Stimulated activated CD4-positive, alpha-beta T cell treated with anti-CD3 and anti-CD28 coated beads, Interleukin-2, amount 100 ng/mL, for 24 hours (primary cell): ENCODE results near the gene CALML6.
A peak's percentile ranks its signal among the peaks of the same experiment; 100 is the strongest.

Experiments
- DNase-seq, 2 donors: peaks; one replicate each; pipeline ENCODE4 v3.0.0-alpha.2; 2020

The CALML6 gene

DNA sequence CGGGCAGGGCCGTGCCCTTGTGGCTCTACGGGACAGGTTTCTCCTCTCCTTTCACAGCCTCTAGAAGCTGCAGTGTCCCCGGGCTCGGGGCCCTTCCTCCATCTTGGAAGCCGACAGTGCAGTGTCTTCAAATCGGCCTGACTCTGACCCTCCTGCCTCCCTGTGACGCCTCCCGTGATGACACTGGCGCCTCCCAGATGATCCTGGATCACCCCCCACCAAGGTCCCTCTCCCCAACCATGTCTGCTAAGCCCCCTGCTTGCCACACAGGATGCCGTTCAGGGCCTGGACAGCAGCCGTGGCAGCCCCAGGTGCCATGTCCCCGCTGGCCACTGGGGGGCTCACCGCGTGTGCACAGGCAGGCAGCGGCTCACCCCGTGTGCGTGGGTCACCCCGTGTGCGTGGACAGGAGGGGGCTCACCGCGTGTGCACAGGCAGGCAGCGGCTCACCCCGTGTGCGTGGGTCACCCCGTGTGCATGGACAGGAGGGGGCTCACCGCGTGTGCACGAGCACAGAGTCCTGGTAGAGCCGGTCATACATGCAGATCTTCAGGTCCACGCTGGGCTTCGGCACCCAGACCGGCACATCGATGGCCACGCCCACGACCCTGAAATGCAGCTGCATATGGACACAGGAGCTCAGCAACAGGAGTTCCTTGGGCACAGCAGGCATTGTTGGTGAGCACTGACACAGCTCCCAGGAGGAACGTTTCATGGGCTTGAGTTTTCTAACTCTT is 28.9 kb downstream of the CALML6 start:
- peak; percentile 71 to 74 for DNase-seq

DNA sequence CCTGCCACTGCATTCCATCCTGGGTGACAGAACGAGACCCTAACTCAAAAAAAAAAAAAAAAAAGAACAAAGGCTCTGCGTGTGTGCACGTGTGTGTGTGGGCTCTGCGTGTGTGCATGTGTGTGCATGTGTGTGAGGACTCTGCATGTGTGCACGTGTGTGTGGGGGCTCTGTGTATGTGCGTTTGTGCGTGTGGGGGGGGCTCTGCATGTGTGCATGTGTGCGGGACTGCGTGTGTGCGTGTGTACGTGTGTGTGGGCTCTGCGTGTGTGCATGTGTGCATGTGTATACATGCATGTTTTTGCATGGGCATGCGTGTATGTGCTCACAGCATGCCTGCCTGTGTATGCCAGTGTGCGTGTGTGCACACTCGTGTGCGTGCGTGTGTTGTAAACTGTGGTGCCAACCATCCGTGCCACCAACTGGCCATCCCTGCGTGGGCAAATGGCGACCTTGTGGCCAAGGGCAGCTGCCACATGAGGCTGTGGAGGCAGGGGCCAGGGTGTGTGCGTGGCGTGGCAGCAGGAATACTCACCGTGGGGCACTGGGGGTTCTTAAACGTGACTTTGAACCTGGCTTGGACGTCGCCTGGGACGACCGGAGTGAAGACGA is 30.8 kb downstream of the CALML6 start:
- no peak for DNase-seq

DNA sequence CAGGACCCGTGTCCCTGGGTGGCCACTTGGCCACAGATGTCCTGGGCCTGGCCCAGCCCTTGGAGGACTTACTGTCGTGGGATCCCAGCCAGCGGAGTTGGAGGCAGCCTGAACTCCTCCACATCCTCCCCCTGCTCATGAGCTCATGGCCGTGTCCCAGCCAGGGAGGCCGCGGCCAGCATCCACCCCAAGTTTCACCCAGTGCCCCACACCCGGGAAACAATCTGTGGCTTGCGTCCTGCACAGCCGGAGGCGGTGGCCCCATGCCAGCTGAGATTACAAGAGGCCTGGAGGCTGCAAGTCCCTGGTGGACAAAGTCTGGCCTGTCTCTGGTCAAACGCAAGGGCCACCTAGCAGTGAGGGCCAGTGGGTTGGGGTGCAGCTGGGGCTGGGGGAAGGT is 31.5 kb downstream of the CALML6 start:
- DNase-seq: no peak

DNA sequence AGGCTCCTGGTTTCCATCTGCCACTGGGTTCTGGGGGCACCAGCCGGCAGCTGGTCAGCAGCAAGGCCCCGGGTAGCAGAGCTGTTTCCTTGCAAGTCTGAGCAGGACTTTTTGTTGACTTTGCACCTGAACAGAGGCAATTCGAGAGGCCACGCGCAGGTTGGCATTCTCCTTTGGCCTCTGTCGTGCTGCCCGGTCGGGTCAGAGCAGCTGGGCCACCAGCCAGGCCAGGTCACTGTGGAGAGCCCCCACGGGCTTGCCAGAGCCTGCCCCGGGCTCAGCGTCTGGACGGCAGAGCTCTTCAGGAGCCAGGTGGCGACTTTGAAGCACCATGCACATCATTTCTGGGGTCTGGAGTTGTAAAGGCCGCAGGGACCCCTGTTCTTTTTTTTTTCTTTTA is 32.4 kb downstream of the CALML6 start:
- DNase-seq: no peak

DNA sequence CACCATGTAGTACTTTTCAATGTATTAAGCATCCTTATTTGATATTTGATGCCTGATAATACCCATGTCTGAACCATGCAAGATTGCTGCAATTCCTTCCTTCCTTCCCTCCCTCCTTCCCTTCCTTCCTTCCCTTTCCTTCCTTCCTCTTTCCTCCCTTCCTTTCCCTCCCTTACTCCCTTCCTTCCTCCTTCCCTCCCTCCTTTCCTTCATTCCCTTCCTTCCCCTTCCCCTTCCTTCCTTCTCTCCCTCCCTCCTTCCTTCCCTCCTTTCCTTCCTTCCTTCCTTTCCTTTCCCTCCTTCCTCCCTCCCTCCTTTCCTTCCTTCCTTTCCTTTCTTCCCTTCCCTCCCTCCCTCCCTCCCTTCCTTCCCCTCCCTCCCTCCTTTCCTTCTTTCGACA is 33.7 kb downstream of the CALML6 start:
- no peak for DNase-seq

DNA sequence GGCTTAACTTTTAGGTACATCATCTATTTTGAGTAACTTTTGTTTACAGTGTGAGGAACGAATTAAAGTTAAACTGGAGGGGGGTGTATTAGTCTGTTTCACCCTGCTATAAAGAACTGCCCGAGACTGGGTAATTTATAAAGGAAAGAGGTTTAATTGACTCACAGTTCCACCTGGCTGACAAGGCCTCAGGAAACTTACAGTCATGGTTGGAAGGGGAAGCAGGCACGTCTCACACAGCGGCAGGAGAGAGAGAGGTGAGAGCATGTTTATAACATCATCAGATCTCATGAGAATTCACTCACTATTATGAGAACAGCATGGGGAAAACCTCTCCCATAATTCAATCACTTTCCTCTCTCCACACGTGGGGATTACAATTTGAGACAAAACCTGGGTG is 35.9 kb downstream of the CALML6 start:
- no peak for DNase-seq

DNA sequence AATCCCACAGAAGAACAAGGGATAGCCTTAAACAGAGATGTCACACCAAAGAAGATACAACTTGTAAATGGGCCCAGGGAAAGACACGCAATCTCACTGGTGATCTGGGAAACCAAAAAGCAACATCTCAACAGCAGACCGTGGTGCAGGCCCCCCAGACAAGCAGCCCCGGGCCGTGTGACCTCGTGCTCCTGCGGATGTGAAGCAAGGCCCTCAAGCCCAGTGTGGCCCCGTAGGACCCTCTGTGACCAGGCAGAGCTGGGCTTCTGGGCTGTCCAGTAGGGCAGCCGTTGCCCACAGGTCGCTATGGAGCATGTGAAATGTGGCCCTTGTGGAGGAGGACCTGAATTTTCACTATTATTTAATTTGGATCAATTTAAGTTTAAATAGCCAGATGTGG is 39.0 kb downstream of the CALML6 start:
- no peak for DNase-seq

DNA sequence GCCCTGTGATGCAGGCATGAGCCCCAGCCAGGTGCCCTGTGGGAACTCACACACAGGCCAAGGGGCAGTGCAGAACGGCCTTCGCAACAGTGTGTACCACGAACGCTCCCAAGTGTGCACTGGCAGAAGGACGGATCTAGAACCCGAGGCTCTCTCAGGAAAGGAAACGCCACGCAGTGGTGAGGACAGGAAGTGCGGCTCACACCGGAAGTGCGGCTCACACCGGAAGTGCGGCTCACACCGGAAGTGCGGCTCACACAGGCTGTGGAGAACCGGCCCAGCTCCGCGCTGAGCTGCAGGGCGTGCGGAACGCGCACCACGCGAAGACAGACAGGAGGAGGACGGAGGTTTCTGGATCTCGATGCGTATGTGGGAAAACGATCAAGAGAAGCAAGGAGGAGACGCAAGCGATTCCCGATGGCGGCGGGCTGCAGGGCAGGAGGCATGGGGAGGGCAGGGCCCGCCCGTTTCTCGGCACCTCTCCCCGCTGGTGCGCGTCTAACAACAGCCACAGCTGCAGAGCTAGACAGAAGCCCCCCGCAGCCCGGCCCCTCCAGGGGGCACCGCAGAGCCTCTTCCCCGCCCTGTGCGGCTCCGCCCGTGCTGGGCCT is 39.9 kb downstream of the CALML6 start:
- DNase-seq: peak; percentile 28 to 48

DNA sequence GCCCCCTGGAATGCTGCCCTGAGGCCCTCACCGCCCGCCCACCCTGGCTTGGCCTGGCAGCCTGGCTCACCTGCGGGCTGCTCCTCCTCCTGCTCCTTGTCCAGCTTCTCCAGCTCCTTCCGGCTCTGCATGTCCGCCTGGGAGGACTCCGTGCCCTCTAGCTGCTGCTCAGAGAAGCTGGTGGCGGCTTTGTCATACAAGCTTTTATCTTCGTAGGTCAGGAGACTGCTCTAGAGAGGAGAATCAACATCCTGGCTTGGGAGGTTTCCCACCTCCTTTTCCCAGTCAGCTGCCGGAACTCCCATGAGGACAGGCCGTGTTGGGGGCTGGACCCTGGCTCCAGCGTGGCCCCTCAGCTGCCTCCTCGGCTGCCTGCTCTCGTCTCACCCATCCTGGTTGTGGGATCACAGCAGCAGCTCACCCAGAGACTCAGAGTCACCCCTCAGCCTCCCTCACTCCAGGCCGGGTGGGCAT is 40.6 kb downstream of the CALML6 start:
- DNase-seq: no peak

DNA sequence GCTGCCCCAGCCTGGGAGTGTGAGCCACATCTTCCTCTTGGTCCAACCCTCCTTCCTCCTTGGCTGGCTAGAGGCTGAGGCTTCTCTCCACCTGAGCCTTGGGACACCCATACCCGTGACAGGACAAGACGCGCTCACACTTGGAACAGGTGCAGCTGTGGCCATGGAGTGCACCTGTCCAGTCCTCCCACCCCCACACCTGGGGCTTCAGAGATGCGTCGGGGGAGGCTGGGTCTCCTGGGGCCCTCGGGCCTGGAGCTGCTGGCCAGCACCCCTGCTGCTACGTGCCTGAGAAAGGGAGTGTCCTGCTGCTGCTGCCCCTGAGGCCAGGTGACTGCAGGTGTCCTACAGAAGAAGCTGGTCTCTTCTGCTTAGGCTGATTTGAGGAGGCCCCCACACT is 41.0 kb downstream of the CALML6 start:
- no peak for DNase-seq

DNA sequence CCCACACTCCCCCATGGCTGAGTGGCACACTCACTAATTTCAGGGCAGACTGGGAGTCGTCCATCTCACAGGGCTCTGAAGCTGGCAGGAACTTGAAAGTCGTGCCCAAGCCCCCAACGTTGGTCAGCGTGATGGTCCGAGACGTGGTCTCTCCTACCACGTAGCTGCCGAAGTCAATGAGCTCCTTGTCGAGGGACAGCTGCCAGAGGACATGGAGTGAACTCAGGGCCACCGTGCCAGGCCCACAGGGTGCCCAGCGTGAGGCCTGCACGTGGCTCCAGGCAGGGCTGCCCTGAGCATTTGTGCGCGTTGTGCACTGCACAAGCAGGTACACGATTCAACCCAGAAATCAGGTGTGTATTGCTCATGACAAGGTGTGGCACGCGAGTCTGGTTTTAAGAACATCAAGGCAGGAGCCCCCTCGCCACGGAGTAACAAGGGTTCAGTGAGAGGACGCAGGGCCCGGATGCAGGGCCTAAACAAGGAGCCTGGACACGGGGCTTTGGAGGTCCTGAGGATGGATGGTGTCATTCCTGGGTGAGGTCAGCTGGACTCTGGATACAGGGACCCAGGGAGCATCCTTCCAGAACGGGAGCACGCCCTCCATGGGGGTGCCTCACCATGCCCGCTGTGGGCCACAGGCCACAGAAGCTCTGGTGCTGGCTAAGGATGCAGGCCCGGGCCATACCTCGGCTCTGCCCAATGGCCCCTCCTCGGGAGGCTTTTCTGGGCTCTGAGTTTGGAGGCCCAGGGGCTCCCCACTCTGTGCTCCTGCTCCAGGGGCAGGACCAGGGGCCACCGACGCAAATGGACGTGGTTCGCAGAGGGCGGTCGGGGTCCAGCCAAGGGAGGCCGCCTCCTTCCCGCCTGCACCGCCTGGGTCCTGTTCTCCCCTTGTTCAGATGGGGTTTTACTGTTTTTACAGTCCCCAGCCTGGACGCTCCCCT is 41.8 kb downstream of the CALML6 start:
- no peak for DNase-seq

DNA sequence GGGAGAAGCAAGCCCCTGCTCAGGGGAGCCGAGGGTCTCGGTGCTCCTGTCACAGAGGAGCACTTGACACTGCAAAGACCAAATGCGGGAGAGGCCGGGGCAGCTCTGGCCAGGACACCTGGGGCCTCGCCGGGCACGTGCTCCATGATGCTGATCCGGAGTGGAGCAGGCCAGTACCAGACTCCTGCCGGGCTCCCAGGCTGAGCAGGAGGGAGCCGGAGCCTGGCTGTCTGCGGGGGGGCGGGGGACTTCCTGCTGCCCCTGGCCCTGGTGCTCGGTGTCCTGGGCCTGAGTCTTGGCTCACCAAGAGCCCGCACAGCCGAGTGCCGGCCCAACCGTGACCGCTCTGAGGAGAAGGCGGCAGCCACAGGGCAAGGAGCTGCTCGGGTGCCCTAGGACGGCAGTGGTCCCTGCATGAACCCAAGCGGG is 42.5 kb downstream of the CALML6 start:
- DNase-seq: no peak

DNA sequence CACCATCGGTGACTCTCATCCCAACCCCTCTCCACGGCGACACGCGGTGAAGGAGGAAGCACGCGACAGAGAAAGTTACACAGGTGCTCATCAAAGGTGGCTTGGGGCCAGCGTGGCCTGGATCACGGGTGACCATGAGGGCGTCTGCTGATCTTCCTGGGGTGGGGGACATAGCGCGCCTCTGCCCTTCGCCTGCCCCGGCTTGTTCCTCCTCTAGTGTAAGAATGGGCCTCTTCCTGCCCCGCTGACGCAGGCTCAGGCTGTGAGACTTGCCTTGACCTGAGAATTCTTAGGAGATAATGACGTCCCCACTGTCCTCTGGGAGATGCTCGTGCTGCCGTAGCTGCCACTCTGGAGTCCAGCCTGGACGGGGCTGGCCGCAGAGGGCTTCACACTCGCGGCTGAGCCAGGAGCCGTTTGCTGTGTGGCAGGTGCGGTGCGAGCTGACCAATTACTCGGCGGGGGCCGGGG is 43.0 kb downstream of the CALML6 start:
- DNase-seq: no peak

DNA sequence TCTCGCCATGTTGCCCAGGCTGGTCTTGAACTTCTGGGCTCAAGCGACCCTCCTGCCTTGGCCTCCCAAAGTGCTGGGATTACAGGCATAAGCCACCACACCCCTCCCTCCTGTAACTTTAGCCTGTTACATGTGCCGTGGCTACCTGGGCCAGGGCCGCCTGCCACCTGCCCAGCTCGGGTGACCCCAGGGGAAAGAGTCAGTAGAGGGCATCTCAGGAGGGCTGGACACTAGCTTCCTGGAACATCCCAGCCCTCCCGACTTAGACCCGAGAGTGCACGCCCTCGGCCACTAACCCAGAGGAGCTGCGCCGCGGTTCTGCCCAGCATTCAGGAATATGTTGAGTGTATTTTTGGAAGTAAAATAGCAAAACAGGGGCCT is 44.4 kb downstream of the CALML6 start:
- no peak for DNase-seq

DNA sequence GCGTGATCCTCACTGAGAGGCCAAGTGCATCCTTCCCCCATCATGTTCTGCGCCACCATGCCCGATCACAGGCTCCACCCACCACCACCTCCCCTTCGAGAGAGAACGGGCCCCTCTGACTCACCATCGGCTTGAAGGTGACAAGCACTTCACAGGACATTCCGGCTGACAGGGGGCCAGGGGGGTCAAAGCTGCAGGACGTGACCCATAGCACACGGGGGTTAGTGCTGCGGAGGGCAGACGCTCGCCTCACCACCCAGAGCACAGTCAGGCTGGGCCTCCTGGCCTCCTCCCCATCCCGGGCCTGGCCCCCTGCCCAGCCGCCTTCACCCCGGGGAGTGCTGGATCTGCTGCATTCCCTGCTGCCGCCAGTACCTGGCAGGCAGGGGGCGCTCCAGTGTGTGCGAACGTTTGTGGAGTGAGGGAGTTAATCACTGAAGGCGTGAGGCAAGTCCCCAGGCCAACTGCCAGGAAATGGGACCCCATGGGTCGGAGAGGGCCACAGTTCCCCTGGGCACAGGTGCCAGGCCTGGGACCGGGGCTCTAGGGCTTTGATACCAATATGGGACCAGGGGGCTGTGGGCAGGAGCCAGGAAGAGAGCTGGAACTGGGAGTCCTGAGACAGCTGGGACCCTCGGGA is 44.9 kb downstream of the CALML6 start:
- peak; percentile 76 to 87 for DNase-seq

DNA sequence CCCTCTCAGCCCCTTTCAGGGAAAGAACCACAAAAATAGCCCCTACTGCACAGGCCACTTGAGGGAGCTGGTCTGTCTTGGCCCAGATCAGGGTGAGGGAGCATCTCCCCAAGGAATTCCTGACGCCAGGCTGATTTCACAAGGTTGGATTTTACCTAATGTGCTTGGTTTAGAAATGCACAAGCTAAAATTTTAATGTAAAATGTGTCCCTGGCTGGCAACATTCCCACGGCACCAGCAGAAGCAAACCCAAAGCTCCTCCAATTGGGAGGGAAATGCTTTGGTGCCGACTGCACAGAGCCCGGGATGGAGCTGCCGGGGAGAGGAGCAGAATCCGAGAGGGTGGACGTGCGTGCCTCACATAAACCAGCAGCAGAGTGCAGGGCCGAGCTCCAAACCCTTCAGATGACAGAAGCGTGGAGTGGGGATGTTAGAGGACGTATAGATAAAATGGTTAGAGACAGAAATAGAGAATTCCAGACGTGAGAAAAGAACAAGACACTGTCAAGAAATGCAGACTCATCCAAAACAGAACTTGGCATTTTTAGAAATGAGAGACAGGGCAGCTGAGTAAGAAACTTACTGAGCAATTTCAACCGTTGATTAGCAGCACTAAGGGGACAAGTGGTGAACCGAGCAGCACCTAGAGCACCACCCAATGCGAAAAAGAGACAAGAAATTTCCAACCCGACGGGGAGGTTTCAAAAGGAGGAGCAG is 45.6 kb downstream of the CALML6 start:
- no peak for DNase-seq

DNA sequence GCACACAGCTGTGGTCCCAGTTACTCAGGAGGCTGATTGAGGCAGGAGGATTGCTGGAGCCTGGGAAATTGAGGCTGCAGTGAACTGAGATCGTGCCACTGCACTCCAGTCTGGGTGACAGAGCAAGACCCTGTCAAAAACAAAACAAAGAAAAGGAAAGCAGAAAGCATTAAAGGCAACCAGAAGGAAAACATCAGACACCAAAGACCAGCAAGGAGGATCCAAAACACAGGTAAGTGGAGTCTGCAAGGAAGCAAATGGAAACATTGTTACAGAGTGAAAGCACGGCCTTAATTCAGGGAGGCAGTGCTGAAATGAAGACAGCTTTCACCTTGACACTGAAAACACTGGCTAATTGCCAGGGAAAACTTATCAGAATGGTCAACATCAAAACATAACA is 47.7 kb downstream of the CALML6 start:
- DNase-seq: no peak

DNA sequence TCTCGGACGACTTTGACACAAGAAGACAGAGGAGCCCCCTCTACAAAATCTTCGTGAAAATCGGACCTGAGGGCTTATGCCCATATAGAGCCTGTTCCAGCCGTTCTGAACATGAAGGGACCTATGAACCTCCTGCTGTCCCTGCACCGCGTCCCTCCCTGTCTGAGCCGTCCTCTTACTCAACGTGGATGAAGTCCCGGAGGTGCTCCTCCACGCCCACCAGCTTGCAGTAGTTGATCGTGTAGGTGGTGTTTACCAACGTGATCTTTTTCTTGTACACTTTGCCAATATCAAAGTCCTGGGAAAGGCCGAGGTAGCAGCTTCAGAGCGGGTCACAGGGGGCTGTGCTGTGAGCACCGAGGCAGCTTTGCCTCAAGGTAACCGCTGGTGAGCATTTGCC is 48.5 kb downstream of the CALML6 start:
- DNase-seq: no peak

DNA sequence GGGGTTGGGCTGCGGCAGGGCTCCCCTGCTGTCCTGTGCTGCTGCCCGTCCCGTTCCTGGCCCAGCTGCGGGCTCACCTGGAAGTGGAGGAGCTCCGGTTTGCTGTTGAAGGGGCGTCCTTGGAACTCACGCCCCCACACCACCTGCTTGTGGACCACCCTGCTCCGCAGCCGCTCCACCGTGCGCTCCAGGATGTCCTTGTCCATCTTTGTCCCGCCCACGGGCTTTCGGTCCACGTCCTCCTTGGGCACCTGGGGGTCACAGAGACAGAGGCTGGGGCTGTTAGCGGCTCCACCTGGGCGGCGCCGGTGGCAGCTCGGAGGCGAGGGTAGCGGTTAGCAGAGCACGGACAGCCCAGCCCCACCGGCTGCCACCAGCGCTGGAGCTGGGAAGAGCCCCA is 49.8 kb downstream of the CALML6 start:
- DNase-seq: no peak

DNA sequence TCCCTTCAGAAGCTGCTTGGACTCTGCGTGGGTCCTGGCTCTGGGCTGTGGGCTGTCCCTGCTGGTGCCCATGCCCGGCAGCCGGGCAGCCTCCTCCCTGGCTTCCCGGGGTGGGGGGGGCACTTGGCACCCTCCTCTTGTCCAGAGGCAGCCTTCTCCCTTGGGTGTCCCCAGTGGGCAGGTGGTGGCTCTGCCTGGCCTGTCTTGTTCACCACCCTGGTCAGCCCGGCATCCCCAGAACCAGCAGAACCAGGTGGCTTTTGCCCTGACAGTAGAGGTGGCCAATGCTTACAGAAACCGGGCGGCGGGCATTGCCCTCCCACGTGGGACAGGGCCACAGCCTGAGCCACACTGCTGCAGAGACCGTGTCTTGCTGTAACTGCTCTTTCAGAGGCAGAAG is 50.5 kb downstream of the CALML6 start:
- no peak for DNase-seq

DNA sequence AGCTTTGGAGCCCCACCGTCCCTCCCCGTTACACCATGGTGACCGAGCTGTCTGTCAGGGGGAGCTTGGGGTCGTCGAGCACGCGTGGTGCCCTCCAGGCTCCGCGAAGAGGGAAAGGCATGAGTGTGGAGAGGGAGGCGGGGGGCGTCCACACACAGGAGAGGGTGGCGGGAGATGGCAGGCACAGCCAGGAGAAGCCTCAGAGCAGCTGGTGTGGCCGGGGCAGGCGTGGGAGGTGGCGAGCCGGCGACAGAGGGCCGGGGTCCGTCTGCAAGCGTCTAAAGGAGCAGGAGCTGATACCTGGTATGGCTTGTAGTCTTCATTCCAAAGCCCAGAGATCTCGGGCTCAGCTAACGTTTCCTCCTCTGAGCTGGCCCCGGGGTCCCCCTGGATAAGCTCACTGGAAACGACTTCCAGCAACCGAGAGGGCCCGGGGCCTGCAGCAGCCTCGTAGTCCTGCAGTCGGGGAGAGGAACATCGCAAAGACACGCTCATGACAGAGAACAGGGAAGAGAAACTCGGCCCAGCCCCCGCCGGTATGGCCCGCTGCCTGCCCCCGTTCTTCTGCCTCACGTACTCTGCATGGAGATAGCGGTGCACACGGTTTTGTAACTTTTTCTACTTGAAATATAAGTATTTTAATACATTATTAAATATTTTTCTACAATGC is 51.1 kb downstream of the CALML6 start:
- DNase-seq: no peak
